GM21786 (cell line): Measurements from ENCODE around the gene TIMM22.
"Not testable (repeated sequence)": the region's sequence is repeated elsewhere in the genome, so short reads cannot be mapped to it uniquely, and the experiment has no call there.

Experiments
- ATAC-seq: cut with Tn5 transposase; IDR thresholded peaks from one replicate; pipeline ENCODE4 v1.9.1; 2021; ENCODE audit not compliant: unreplicated experiment

The TIMM22 gene

GRCh38 chr17:1037238-1037879, 40.4 kb downstream of the TIMM22 start:
- ATAC-seq = no peak

GRCh38 chr17:1038459-1039122, 41.7 kb downstream of the TIMM22 start:
- no peak for ATAC-seq

- ATAC-seq = no peak
Observed at GRCh38 chr17:1039123-1039507, 42.2 kb downstream of the TIMM22 start.

GRCh38 chr17:1039511-1040215, 42.7 kb downstream of the TIMM22 start:
- no peak for ATAC-seq

- ATAC-seq = no peak
Observed at GRCh38 chr17:1040216-1040600, 43.3 kb downstream of the TIMM22 start.

- no peak for ATAC-seq
Observed at GRCh38 chr17:1041746-1042145, 44.8 kb downstream of the TIMM22 start.

- ATAC-seq = no peak
Observed at GRCh38 chr17:1042486-1042885, 45.6 kb downstream of the TIMM22 start.

GRCh38 chr17:1043601-1044251, 46.8 kb downstream of the TIMM22 start:
- no peak for ATAC-seq

GRCh38 chr17:1044387-1045009, 47.6 kb downstream of the TIMM22 start:
- ATAC-seq = not testable (repeated sequence)

GRCh38 chr17:1045456-1045855, 48.5 kb downstream of the TIMM22 start:
- no peak for ATAC-seq

- ATAC-seq = no peak
Observed at GRCh38 chr17:1047177-1047878, 50.4 kb downstream of the TIMM22 start.

GRCh38 chr17:1047879-1048470, 51.0 kb downstream of the TIMM22 start:
- no peak for ATAC-seq

- ATAC-seq = not testable (repeated sequence)
Observed at GRCh38 chr17:1048516-1049115, 51.7 kb downstream of the TIMM22 start.

- no peak for ATAC-seq
Observed at GRCh38 chr17:1049446-1050225, 52.7 kb downstream of the TIMM22 start.

- ATAC-seq = no peak
Observed at GRCh38 chr17:1050246-1050995, 53.5 kb downstream of the TIMM22 start.

- ATAC-seq = no peak
Observed at GRCh38 chr17:1050996-1051925, 54.3 kb downstream of the TIMM22 start.
